Ramos (cell line): ENCODE results near the gene MCM10.
"Not testable (repeated sequence)": the region's sequence is repeated elsewhere in the genome, so short reads cannot be mapped to it uniquely, and the experiment has no call there.

Source experiments
- in situ Hi-C: fragments of 300-500 bp; cut with MboI; formaldehyde crosslinking; loops from one replicate; pipeline ENCODE4 v1.14.3; 2022; ENCODE audit warnings: low sequenced_read_pairs; ENCODE audit not compliant: unreplicated experiment

MCM10 gene

GRCh38 chr10:13160934-13161856 lies at the start of gene MCM10:
TSS of gene MCM10 (plus strand) at chr10:13161558. CDS start at chr10:13164203, 2,645 bp downstream.
- in situ Hi-C loops = no loop called here

GRCh38 chr10:13113544-13113943 lies 47.8 kb upstream of the MCM10 start:
- in situ Hi-C loops = no loop called here

GRCh38 chr10:13115832-13116803 lies 45.2 kb upstream of the MCM10 start:
- in situ Hi-C loops = no loop called here

GRCh38 chr10:13117841-13118783 lies 43.2 kb upstream of the MCM10 start:
- in situ Hi-C loops = no loop called here

GRCh38 chr10:13118784-13119410 lies 42.5 kb upstream of the MCM10 start:
- in situ Hi-C loops = no loop called here

GRCh38 chr10:13120786-13121499 lies 40.4 kb upstream of the MCM10 start:
- in situ Hi-C loops = no loop called here

- in situ Hi-C loops = no loop called here
Observed at GRCh38 chr10:13121500-13121854, 39.9 kb upstream of the MCM10 start.

- in situ Hi-C loops = no loop called here
Observed at GRCh38 chr10:13136651-13137050, 24.7 kb upstream of the MCM10 start.

- in situ Hi-C loops = no loop called here
Observed at GRCh38 chr10:13139150-13139549, 22.2 kb upstream of the MCM10 start.

GRCh38 chr10:13139676-13140075 lies 21.7 kb upstream of the MCM10 start:
- in situ Hi-C loops = no loop called here

GRCh38 chr10:13140627-13141190 lies 20.6 kb upstream of the MCM10 start:
- in situ Hi-C loops = no loop called here

- in situ Hi-C loops = no loop called here
Observed at GRCh38 chr10:13143766-13144165, 17.6 kb upstream of the MCM10 start.

- in situ Hi-C loops = no loop called here
Observed at GRCh38 chr10:13144814-13145213, 16.5 kb upstream of the MCM10 start.

GRCh38 chr10:13146379-13146778 lies 15.0 kb upstream of the MCM10 start:
- in situ Hi-C loops = no loop called here

- in situ Hi-C loops = no loop called here
Observed at GRCh38 chr10:13147161-13147560, 14.2 kb upstream of the MCM10 start.

- in situ Hi-C loops = no loop called here
Observed at GRCh38 chr10:13152296-13152695, 9.1 kb upstream of the MCM10 start.

GRCh38 chr10:13155860-13156259 lies 5.5 kb upstream of the MCM10 start:
- in situ Hi-C loops = not testable (repeated sequence)

- in situ Hi-C loops = no loop called here
Observed at GRCh38 chr10:13158401-13158800, 3.0 kb upstream of the MCM10 start.
